Measurements from ENCODE around the gene CPZ.

The CPZ gene

GRCh38 chr4:8593264-8594096, 915 bp downstream of the CPZ start:
- DNase-seq (ENCODE audit: low read depth in 2 of 2, low spot score in 1 of 2) = no peak

- no peak for DNase-seq (ENCODE audit: low read depth in 2 of 2, low spot score in 1 of 2)
Observed at GRCh38 chr4:8594097-8595038, 1.8 kb downstream of the CPZ start.

GRCh38 chr4:8595237-8596087, 2.9 kb downstream of the CPZ start:
- no peak for DNase-seq (ENCODE audit: low read depth in 2 of 2, low spot score in 1 of 2)

- no peak for DNase-seq (ENCODE audit: low read depth in 2 of 2, low spot score in 1 of 2)
Observed at GRCh38 chr4:8596891-8597290, 4.3 kb downstream of the CPZ start.

GRCh38 chr4:8597319-8597718, 4.8 kb downstream of the CPZ start:
- no peak for DNase-seq (ENCODE audit: low read depth in 2 of 2, low spot score in 1 of 2)

- DNase-seq (ENCODE audit: low read depth in 2 of 2, low spot score in 1 of 2) = no peak
Observed at GRCh38 chr4:8597791-8598190, 5.2 kb downstream of the CPZ start.

GRCh38 chr4:8598391-8599090, 6.0 kb downstream of the CPZ start:
- no peak for DNase-seq (ENCODE audit: low read depth in 2 of 2, low spot score in 1 of 2)

- no peak for DNase-seq (ENCODE audit: low read depth in 2 of 2, low spot score in 1 of 2)
Observed at GRCh38 chr4:8599091-8599460, 6.5 kb downstream of the CPZ start.

GRCh38 chr4:8599657-8600056, 7.1 kb downstream of the CPZ start:
- DNase-seq (ENCODE audit: low read depth in 2 of 2, low spot score in 1 of 2) = no peak

GRCh38 chr4:8600266-8600665, 7.7 kb downstream of the CPZ start:
- no peak for DNase-seq (ENCODE audit: low read depth in 2 of 2, low spot score in 1 of 2)

GRCh38 chr4:8600686-8601085, 8.1 kb downstream of the CPZ start:
- DNase-seq (ENCODE audit: low read depth in 2 of 2, low spot score in 1 of 2) = no peak

GRCh38 chr4:8601086-8601485, 8.5 kb downstream of the CPZ start:
- no peak for DNase-seq (ENCODE audit: low read depth in 2 of 2, low spot score in 1 of 2)

GRCh38 chr4:8601556-8601955, 9.0 kb downstream of the CPZ start:
- DNase-seq (ENCODE audit: low read depth in 2 of 2, low spot score in 1 of 2) = no peak

GRCh38 chr4:8602686-8603430, 10.3 kb downstream of the CPZ start:
- no peak for DNase-seq (ENCODE audit: low read depth in 2 of 2, low spot score in 1 of 2)

- DNase-seq (ENCODE audit: low read depth in 2 of 2, low spot score in 1 of 2) = no peak
Observed at GRCh38 chr4:8603931-8604330, 11.4 kb downstream of the CPZ start.

- DNase-seq (ENCODE audit: low read depth in 2 of 2, low spot score in 1 of 2) = no peak
Observed at GRCh38 chr4:8605289-8605688, 12.7 kb downstream of the CPZ start.

GRCh38 chr4:8606476-8606875, 13.9 kb downstream of the CPZ start:
- no peak for DNase-seq (ENCODE audit: low read depth in 2 of 2, low spot score in 1 of 2)

GRCh38 chr4:8606966-8607365, 14.4 kb downstream of the CPZ start:
- DNase-seq (ENCODE audit: low read depth in 2 of 2, low spot score in 1 of 2) = no peak

- no peak for DNase-seq (ENCODE audit: low read depth in 2 of 2, low spot score in 1 of 2)
Observed at GRCh38 chr4:8607603-8608481, 15.3 kb downstream of the CPZ start.

All from stimulated activated CD8-positive, alpha-beta memory T cell treated with anti-CD3 and anti-CD28 coated beads, Interleukin-4, amount 100 ng/mL, for 1 hour (primary cell).